Ammon's horn (tissue), 1 donor: ENCODE measurements around the gene MUC5AC.
"Not testable (repeated sequence)": the region's sequence is repeated elsewhere in the genome, so short reads cannot be mapped to it uniquely, and the experiment has no call there.

Experiments used
- DNase-seq: peaks from one replicate; pipeline ENCODE4 v3.0.0-alpha.2; 2016; ENCODE audit warnings: low spot score

Gene MUC5AC

GRCh38 chr11:1162138-1162475 is 4.4 kb downstream of the MUC5AC start:
- no peak for DNase-seq

- no peak for DNase-seq
These were observed 4.9 kb downstream of the MUC5AC start for GRCh38 chr11:1162491-1163311.

DNA sequence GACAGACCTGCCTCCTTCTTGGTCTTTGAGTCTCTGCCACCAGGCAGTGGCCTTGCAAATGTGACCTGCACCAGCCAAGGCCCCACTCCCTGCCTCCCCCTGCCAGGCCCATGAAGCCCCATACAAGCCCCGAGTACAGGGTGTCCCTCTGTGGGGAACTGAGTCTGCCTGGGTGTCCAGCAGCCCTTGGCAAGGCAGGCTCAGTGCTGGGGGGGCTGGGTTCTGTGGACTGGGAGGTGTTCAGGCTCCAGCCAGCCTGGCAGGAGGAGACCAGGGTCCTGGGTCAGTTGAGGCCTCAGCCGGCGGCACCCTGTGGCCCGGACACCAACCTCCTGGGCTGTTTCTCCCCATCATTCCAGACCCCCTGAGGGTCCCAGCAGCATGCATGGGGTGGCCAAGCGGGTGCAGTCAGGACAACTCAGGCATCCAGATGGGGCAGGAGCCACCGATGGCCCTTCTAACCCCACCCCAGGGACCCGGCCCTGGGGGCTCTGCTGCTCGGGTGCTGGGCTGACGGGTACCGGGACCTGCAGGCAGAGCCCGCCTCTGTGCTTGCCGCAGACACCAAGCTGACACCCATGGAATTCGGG is 5.7 kb downstream of the MUC5AC start:
- no peak for DNase-seq

- no peak for DNase-seq
These were observed 6.4 kb downstream of the MUC5AC start for GRCh38 chr11:1163911-1164735.

DNA sequence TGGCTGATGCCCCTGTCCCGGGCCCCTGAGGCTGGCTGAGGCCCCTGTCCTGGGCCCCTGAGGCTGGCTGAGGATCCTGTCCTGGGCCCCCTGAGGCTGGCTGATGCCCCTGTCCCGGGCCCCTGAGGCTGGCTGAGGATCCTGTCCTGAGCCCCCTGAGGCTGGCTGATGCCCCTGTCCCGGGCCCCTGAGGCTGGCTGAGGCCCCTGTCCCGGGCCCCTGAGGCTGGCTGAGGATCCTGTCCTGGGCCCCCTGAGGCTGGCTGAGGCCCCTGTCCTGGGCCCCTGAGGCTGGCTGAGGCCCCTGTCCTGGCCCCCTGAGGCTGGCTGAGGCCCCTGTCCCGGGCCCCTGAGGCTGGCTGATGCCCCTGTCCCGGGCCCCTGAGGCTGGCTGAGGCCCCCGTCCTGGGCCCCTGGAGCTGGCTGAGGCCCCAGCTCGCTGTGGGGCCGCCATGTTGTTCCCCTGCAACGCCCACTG is 7.1 kb downstream of the MUC5AC start:
- not testable (repeated sequence) for DNase-seq

DNA sequence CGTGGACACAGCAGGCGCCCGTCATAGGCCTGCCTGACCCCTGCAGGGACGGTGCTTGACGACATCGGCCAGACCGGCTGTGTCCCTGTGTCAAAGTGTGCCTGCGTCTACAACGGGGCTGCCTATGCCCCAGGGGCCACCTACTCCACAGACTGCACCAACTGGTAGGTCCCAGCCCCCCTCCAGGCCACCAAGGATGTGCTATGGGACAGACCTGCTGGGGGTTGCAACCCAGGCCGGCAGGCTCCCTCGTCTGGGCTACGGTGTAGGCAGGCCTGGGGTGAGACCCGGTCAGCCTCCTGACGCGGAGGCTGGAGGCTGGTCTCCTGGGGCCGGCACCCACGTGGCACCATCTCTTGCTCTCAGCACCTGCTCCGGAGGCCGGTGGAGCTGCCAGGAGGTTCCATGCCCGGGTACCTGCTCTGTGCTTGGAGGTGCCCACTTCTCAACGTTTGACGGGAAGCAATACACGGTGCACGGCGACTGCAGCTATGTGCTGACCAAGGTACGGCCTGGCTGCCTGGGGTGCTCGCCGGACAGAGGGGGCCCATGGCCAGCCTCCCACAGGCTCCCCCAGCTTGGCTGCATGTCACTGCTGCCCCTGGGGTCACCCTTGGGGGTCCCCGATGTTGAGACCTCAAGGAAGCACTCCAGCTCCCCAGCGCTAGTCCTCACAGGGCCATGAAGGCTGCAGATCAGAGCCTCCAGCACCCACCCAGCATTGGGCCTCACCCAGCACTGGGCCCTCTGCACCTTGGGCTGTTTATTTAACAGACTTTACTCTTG is 7.7 kb downstream of the MUC5AC start:
- no peak for DNase-seq

- no peak for DNase-seq
These were observed 9.5 kb downstream of the MUC5AC start for GRCh38 chr11:1167256-1167655.

GRCh38 chr11:1167751-1168231 is 10.0 kb downstream of the MUC5AC start:
- DNase-seq = no peak

- DNase-seq = no peak
These were observed 10.5 kb downstream of the MUC5AC start for GRCh38 chr11:1168256-1168655.

DNA sequence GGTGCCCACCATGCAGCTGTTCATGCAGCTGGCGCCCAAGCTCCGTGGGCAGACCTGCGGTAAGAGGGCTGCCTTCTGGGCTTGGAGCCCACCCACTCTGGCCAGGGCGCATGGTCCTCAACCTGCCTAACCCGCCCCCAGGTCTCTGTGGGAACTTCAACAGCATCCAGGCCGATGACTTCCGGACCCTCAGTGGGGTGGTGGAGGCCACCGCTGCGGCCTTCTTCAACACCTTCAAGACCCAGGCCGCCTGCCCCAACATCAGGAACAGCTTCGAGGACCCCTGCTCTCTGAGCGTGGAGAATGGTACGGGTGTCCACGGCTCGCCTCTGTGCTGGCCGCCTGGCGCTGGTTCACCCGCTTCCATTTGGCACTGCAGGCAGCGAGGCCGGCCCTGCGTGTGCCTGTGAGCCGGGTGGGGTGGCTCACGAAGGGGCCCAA is 11.0 kb downstream of the MUC5AC start:
- DNase-seq = no peak

GRCh38 chr11:1171223-1171984 is 13.7 kb downstream of the MUC5AC start:
- no peak for DNase-seq

DNA sequence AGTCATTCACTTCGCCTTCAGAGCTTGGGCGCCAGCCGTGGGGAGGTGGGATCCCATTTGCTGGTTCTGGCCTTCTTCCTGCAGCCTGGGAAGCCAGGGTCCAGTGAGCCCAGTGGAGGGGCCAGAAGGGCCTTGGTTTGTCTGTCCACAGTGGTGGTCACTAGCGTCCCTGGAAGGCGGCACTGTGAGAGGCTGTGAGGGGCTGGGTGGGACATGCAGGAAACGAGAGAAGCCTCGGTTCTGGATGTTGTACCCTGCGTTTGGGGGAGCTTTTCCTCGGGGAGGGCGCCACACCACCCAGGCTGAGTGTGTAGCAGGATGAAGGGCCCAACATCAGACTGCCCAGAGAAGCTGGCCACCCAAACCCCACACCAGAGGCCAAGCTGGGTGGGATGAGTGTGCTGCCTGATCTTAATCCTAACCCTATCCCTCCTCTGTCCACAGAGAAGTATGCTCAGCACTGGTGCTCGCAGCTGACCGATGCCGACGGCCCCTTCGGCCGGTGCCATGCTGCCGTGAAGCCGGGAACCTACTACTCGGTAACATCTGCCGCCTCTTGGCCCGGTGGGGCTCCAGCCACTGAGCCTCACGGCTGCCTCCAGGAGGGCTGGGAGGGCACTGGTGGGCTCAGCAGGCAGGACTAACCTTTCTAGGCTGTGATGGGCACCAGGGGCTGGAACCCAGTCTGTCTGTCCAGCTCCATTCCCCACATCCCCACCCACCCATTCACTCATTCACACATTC is 14.4 kb downstream of the MUC5AC start:
- DNase-seq = no peak

DNA sequence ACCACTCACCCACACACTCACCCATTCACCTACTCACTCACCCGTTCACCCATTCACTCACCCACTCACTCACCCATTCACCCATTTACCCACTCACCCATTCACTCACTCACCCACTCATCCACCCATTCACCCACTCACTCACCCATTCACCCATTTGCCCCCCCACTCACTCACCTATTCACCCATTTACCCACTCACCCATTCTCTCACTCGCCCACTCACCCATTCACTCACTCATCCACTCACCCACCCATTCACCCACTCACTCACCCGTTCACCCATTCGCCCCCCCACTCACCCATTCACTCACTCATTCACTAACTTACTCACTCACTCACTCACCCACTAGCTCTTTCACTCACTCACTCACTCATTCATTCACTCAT is 15.0 kb downstream of the MUC5AC start:
- DNase-seq = no peak

DNA sequence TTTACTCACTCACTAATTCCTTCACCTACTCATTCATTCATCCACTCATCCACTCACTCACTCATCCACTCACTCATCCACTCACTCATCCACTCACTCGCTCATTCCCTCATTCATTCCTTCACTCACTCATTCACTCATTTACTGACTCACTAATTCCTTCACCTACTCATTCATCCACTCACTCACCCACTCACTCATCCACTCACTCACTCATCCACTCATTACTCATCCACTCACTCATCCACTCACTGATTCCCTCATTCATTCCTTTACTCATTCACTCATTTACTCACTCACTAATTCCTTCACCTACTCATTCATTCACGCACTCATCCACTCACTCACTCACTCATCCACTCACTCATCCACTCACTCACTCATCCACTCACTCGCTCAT is 15.6 kb downstream of the MUC5AC start:
- DNase-seq = not testable (repeated sequence)

DNA sequence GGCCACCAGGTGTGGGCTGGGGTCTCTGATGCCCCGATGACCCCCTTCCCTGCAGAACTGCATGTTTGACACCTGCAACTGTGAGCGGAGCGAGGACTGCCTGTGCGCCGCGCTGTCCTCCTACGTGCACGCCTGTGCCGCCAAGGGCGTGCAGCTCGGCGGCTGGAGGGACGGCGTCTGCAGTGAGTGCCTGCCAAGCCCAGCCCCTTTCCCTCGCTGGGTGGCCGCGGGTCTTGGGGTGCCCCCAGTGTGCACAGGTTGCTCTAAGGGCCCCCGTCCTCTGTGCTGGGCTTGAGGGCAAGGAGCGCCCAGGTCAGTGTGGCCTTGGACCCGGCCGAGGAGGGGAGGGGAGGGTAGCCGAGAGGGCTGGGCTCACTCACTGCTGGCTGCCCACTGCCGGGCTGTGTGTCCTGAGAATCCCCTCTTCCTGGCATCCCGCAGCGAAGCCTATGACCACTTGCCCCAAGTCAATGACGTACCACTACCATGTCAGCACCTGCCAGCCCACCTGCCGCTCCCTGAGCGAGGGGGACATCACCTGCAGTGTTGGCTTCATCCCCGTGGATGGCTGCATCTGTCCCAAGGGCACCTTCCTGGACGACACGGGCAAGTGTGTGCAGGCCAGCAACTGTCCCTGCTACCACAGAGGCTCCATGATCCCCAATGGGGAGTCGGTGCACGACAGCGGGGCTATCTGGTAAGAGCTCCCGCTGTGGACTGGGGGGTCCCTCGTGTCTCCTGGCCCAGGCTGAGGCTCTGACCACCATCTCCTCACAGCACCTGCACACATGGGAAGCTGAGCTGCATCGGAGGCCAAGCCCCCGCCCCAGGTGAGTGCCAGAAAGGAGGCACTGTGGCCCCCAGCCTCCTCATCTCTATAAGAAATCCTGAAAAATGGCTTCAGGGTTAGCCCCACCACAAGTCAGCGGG is 17.0 kb downstream of the MUC5AC start:
- DNase-seq = no peak

GRCh38 chr11:1175461-1176223 is 17.9 kb downstream of the MUC5AC start:
- DNase-seq = no peak

DNA sequence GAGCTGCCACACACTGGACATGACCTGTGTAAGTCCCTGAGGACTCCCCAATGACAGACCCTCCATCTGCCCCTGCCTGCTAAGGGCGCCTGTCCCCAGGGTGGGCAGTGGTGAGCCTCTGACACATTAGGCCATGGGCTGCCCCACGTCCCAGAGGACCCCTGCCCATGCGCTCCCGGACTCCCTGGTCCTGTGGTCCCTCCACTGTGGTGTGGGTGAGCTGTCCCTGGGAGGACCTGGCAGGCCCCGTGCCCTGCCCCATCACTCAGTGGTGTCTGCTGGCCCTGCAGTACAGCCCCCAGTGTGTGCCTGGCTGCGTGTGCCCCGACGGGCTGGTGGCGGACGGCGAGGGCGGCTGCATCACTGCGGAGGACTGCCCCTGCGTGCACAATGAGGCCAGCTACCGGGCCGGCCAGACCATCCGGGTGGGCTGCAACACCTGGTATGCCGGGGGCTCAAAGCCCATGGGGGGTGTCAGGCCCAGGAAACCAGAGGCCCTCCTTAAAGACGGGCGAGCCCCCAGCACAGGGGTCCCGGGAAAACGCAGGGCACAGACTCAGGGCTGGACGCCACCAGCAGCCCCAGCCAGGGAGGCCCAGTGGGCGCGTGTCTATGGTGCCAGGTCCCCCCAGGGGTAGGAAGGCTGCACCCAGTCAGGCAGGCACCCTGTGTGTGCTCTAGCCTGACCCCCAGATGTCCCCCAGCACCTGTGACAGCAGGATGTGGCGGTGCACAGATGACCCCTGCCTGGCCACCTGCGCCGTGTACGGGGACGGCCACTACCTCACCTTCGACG is 18.7 kb downstream of the MUC5AC start:
- no peak for DNase-seq
